HUES48 (cell line): ENCODE data around the gene NSFL1C.

Experiments used
- H3K27ac ChIP-seq: one replicate; pipeline ENCODE4 v1.7.0; 2013; ENCODE audit warnings: low read depth, low read length, inconsistent platforms
- H3K27me3 ChIP-seq: 2 replicates; pipeline ENCODE4 v1.6.1; 2013; ENCODE audit warnings: mild to moderate bottlenecking, low read length; ENCODE audit not compliant: control insufficient read depth, insufficient read depth
- H3K36me3 ChIP-seq: 2 replicates; pipeline ENCODE4 v1.6.1; 2013; ENCODE audit warnings: low read length; ENCODE audit not compliant: control insufficient read depth, insufficient read depth
- H3K4me1 ChIP-seq: 2 replicates; pipeline ENCODE4 v1.6.1; 2013; ENCODE audit warnings: mild to moderate bottlenecking, low read length; ENCODE audit not compliant: control insufficient read depth, insufficient read depth
- H3K4me3 ChIP-seq: 2 replicates; pipeline ENCODE4 v1.5.1; 2013; ENCODE audit warnings: mild to moderate bottlenecking, low read depth, low read length
- H3K9ac ChIP-seq: 2 replicates; pipeline ENCODE4 v1.6.1; 2013; ENCODE audit warnings: mild to moderate bottlenecking, low read depth, low read length, moderate library complexity
- H3K9me3 ChIP-seq: 2 replicates; pipeline ENCODE4 v1.6.1; 2013; ENCODE audit warnings: low read length; ENCODE audit not compliant: control insufficient read depth, insufficient read depth

Gene NSFL1C

DNA sequence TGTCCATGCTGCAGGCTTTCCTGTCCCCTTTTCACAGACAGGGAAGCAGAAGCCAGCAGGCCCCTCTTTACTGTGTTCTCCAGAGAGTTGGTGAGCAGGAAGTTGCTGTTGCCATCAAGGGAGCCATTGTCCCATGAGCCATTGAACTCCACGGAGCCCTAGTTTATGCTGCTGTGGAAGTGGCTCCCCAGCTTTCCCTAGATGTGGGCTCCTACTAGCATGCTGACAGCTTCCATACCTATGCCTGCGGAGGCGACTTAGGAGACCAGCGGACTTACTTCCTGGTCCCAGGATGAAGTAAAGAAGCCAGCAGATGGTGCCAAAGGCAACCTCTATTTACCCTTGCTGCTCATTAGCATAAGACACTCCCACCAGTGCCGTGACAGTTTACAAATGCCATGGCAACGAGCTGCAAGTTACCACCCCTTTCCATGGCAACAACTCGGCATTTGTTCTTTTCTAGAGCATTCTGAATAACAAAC is 43.0 kb downstream of the NSFL1C start:
- Histone ChIP-seq H3K27me3 (no peaks in the 10 kb centered on the region), H3K9ac (no peak overlapping the region), H3K9me3 (peaks cover 9% of the 10 kb centered on the region), H3K36me3 (no peaks in the 10 kb centered on the region), H3K4me1 (peaks cover 30% of the 10 kb centered on the region), H3K27ac (no peak overlapping the region), H3K4me3 (no peak overlapping the region)

DNA sequence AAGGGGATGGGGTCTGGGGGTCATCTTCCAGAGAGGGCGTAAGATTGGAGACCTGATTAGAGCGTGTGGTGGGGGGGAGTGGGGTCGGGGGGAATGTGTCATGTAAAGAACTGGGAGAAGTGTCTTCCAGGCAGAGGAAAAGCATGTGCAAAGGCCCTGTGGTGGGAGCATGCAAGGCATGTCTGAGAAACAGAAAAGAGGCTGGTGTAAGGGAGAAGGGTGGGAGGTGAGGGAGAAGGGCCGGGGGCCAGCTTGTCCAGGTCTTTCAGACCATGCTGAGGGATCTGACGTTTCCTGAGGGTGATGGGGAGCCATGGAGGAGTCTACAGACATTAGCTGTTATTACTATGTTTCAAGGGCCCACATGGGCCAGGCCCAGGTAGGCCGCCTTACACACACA is 43.4 kb downstream of the NSFL1C start:
- Histone ChIP-seq H3K4me1 (peaks cover 30% of the 10 kb centered on the region), H3K9ac (no peak overlapping the region), H3K9me3 (peaks cover 9% of the 10 kb centered on the region), H3K27me3 (no peaks in the 10 kb centered on the region), H3K36me3 (no peaks in the 10 kb centered on the region), H3K27ac (no peak overlapping the region), H3K4me3 (no peak overlapping the region)

DNA sequence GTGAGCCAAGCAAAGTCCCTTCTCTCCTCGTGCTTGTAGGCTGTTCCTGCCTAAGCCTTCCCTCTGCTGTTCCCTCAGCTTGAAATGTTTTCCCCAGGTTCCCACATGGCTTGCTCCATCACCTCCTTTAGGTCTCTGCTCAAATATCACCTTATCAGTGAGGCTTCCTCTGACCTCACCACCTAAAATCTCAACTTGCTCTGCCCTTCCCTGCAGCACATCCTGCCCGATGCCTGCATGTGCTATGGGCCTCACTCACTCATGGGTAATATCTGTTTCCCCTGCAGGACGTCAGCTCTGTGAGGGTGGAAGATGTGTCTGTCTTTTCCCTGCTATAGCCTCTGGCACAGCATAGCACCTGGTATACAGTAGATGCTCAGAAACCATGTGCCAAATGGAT is 43.9 kb downstream of the NSFL1C start:
- peaks cover 25% of the 10 kb centered on the region for H3K4me1 ChIP-seq
- H3K9ac ChIP-seq, result no peak overlapping the region
- H3K4me3 ChIP-seq, result no peak overlapping the region
- no peaks in the 10 kb centered on the region for H3K27me3 ChIP-seq
- H3K9me3 ChIP-seq, result peaks cover 9% of the 10 kb centered on the region
- H3K27ac ChIP-seq, result no peak overlapping the region
- no peaks in the 10 kb centered on the region for H3K36me3 ChIP-seq

DNA sequence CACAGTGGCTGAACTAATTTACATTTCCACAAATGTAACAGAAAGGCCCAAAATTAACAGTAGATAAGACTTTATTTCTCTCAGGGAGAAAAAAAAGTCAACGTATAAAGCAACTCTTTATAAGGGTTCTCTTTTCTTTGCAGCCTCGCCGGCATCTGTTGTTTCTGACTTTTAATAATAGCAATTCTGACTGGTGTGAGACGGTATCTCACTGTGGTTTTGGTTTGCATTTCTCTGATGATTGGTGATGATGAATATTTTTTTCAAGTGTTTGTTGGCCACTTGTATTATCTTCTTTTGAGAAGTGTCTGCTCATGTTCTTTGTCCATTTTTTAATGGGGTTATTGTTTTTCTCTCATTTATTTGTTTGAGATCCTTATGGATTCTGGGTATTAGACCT is 46.6 kb downstream of the NSFL1C start:
- no peaks in the 10 kb centered on the region for H3K27me3 ChIP-seq
- H3K36me3 ChIP-seq, result no peaks in the 10 kb centered on the region
- peaks cover 11% of the 10 kb centered on the region; the same call in 1 of the 2 replicates for H3K4me1 ChIP-seq
- no peak overlapping the region for H3K9ac ChIP-seq
- H3K9me3 ChIP-seq, result peaks cover 9% of the 10 kb centered on the region
- H3K4me3 ChIP-seq, result no peak overlapping the region
- H3K27ac ChIP-seq, result no peak overlapping the region

DNA sequence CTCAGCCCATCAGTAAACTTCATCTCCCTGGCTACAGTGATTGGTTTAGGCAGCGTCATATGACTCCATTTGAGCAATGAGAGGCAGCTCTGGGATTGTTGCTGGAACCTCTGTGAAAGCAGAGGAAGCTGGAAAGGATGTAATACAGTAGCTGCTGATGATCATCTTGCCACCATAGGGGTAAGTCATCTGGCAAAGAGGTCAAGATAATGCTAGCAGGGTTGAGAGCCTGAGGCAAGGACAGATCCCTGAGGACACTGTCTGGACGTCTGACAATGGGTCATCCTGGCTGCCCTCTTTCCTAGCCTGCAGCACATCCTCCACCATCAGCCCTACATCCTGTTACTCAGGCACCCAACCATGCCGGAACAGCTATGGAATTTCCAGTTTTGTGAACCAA is 48.3 kb downstream of the NSFL1C start:
- H3K4me3 ChIP-seq, result no peak overlapping the region
- H3K9ac ChIP-seq, result no peak overlapping the region
- H3K36me3 ChIP-seq, result no peaks in the 10 kb centered on the region
- H3K4me1 ChIP-seq, result 0 out of 2 replicates have a peak, but pooled peaks cover 5% of the 10 kb centered on the region
- no peak overlapping the region for H3K27ac ChIP-seq
- no peaks in the 10 kb centered on the region for H3K27me3 ChIP-seq
- peaks cover 9% of the 10 kb centered on the region for H3K9me3 ChIP-seq

DNA sequence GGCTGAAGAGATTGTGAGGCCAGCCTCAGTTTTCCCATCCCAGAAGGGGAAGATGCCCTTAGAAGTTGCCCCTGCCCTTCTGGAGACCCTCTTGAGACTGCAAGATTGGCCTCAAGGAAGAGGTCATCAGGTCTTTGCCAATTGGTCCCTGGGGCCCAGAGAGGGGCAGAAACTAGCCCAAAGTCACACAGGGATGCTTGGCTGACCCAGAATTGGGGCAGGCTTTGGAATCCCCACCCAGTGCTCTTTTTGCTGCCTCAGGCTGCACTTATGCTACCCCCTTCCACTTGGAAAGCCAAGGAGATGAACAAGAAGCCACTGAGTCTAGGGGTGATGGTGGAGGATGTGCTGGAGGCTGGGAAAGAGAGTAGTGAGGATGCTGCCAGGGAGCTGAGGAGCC is 48.9 kb downstream of the NSFL1C start:
- no peaks in the 10 kb centered on the region for H3K36me3 ChIP-seq
- no peak overlapping the region for H3K9ac ChIP-seq
- H3K4me3 ChIP-seq, result no peak overlapping the region
- no peaks in the 10 kb centered on the region for H3K27me3 ChIP-seq
- H3K27ac ChIP-seq, result no peak overlapping the region
- peaks cover 9% of the 10 kb centered on the region for H3K9me3 ChIP-seq
- 0 out of 2 replicates have a peak, but pooled peaks cover 5% of the 10 kb centered on the region for H3K4me1 ChIP-seq

DNA sequence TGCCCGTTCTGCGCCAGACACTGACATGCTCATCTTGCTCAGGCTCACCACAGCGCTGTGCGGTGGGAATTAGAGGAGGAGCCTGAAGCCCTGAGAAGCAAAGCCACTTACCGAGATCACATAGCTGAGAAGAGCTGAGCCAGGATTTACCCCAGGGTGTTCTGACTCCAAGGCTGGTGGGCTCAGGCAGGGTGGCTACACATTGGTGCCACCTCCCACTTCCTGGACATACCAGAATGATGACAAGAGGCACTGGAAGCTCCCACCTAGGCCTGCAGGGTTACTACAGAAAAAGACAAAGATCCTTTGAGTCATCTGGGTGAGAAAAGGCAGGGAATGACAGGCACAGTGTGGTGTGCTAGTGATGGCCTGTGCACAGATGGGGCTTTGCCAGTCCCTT is 49.4 kb downstream of the NSFL1C start:
- Histone ChIP-seq H3K9me3 (peaks cover 9% of the 10 kb centered on the region), H3K4me3 (no peak overlapping the region), H3K27me3 (no peaks in the 10 kb centered on the region), H3K36me3 (no peaks in the 10 kb centered on the region), H3K27ac (no peak overlapping the region), H3K4me1 (0 out of 2 replicates have a peak, but pooled peaks cover 5% of the 10 kb centered on the region), H3K9ac (no peak overlapping the region)

DNA sequence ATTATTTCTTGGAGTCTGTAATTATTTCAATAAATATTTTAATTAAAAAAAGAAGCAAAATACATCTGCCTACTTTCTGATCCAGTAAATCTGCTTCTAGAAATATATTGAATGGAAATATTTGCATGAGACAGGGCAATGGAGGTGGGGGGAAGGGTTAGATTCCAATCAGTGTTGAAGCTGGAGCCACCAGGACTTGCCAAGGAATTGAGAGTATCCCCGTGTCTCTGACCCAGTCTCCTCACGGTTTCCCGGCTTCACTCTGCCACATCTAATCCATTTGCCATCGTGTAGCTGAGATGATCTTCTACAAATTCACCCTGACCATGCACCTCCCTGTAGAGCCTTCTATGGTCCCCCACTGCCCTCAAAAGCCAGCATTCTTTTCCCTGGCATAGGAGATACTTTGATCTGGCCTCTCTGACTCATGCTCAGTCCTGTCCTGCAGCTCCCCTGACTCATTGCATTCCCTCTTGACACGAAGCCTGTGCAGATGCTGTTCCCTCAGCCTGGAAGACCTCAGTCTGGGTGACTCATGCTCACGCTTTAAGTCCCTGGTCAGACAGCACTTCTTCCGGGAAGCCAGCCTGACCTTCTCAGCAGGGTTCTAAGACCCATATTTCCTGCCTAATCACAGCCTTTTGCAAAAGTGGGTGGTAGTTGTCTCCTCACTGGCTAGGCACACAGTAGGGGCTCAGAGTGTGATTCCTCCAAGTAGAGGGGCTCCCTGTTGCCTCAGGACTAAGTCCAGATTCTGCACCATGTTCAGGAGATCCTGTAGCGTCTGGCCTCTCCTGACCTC is 50.8 kb downstream of the NSFL1C start:
- no peaks in the 10 kb centered on the region for H3K36me3 ChIP-seq
- no peak overlapping the region for H3K9ac ChIP-seq
- H3K27ac ChIP-seq, result no peak overlapping the region
- H3K4me3 ChIP-seq, result no peak overlapping the region
- H3K4me1 ChIP-seq, result 0 out of 2 replicates have a peak, but pooled peaks cover 5% of the 10 kb centered on the region
- peaks cover 7% of the 10 kb centered on the region for H3K9me3 ChIP-seq
- H3K27me3 ChIP-seq, result no peaks in the 10 kb centered on the region

DNA sequence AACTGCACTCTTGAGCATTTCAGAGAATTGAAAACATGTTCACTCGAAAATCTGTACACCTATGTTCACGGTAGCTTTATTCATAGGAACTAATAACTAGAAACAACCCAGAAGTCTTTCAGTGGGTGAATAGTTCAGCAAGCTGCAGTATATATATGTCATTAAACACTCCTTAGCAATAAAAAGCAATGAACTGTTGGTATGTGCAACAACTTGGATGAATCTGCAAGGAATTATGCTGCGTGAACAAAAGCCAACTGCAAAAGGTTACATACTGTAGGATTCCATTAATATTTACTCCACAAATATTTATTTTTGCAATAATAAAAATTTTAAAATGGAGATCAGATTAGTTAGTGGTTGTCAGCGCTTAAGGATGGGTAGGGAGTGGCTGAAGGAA is 51.7 kb downstream of the NSFL1C start:
- Histone ChIP-seq H3K4me1 (0 out of 2 replicates have a peak, but pooled peaks cover 5% of the 10 kb centered on the region), H3K9me3 (peaks cover 4% of the 10 kb centered on the region; the same call in 1 of the 2 replicates), H3K36me3 (no peaks in the 10 kb centered on the region), H3K27ac (no peak overlapping the region), H3K4me3 (no peak overlapping the region), H3K9ac (no peak overlapping the region), H3K27me3 (no peaks in the 10 kb centered on the region)

DNA sequence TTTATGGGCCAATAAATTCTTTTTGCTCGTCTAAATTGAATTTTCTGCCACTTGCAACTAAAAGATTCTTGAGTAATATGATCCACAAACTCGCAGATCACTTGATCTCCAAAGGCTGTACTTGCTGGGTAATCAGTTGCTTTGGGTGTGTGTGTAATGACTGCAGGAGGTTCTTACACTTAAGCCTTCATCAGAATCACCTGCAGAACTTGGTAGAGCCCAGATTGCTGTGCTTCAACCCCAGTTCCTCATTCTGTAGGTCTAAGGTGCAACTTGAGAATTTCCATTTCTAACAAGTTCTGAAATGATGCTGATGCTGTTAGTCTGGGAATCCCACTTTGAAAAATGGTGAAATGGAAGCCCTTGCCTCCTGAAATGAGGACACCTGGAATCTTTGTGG is 60.8 kb downstream of the NSFL1C start:
- H3K4me3 ChIP-seq, result no peak overlapping the region
- no peaks in the 10 kb centered on the region for H3K27me3 ChIP-seq
- H3K4me1 ChIP-seq, result no peaks in the 10 kb centered on the region
- no peaks in the 10 kb centered on the region for H3K9me3 ChIP-seq
- H3K36me3 ChIP-seq, result no peaks in the 10 kb centered on the region
- H3K9ac ChIP-seq, result no peak overlapping the region
- H3K27ac ChIP-seq, result no peak overlapping the region

DNA sequence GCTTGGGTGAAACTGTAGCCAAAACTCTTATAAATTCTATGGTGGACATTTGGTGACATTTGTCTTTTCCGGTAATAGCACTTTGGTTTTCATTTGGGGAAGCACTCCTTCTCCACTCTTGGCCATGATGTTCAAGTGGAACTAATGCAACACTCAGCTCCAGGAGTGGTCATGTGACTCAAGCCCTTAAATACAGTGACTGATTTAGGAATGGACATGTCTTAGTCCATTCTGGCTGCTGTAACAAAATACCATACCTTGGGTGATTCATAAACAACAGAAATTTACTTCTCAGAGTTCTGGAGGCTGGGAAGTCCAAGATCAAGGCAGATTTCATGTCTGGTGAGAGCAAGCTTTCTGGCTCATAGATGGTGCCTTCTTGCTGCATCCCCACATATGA is 63.0 kb downstream of the NSFL1C start:
- Histone ChIP-seq H3K4me1 (no peaks in the 10 kb centered on the region; the same call in 1 of the 2 replicates), H3K36me3 (no peaks in the 10 kb centered on the region), H3K4me3 (no peak overlapping the region), H3K27ac (no peak overlapping the region), H3K9ac (no peak overlapping the region), H3K27me3 (no peaks in the 10 kb centered on the region), H3K9me3 (no peaks in the 10 kb centered on the region)
